Skin of body (tissue), 2 donors: ENCODE measurements around the gene PCDH10. TPM values are rescaled to one million over a fixed set of nuclear protein-coding genes. Genes with fewer than 3 reads are reported as not detected.
"Not testable (repeated sequence)": the region's sequence is repeated elsewhere in the genome, so short reads cannot be mapped to it uniquely, and the experiment has no call there.

Source experiments
- DNase-seq: peaks from one replicate; lab custom pipeline; 2025; lab: John Stamatoyannopoulos, UW
- total RNA-seq: library from RNA; depleted of rRNA; stranded (reverse); fragments of >200 nt; gene quantifications from one replicate; pipeline ENCODE4 v1.2.3, GENCODE V29; 2014

PCDH10 gene
- total RNA-seq, 1 donor from 2014 or later: 0.49 TPM

DNA sequence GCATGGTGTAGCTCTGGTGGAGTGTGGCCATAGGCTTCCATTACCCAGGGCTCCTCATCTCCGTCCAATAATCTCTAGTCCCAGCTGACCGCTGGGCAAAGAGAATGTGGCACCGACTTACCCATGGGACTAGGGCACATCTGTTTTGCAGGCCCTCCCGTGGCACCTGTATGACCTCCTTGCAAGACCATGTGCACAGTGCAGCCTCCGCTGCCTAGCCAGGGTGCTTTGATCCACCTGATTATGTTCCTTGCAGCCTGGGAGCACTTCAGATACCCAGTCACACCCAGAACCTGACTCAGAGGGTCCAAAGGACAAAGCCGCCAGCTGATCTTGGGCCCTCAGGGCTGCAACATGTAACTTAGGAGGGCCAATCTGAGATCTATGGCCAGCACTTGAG lies 84.8 kb downstream of the PCDH10 start:
- no peak for DNase-seq

DNA sequence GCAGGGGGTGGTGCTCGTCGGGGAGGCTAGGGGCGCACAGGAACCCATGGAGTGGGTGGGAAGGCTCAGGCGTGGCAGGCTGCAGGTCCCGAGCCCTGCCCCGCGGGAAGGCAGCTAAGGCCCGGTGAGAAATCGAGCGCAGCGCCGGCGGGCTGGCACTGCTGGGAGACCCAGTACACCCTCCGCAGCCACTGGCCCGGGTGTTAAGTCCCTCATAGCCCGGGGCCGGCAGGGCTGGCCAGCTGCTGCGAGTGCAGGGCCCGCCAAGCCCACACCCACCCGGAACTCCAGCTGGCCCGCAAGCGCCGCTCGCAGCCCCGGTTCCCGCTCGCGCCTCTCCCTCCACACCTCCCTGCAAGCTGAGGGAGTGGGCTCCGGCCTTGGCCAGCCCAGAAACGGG lies 91.4 kb downstream of the PCDH10 start:
- not testable (repeated sequence) for DNase-seq
